ENCODE results near the gene CHST7.

DNA sequence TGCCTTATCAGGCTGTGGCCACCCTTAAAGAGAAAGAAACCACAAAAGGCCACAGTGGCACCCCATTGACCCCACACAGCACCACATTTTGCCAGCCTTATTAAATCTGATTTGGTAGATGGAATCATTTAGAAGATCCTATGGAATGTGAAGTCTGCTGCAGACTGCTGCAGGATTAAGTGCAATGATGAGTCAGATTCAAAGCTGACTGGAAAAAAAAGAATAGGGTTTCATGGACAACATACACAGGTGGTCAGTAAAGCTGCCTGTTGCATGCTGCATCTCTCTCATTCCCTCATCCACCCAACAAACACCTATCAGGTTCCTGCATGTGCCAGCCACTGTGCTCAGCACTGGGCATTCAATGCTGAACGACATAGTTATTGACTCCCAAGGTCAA, 56.6 kb downstream of the CHST7 start:
- TF ChIP-seq, protein P1, sequence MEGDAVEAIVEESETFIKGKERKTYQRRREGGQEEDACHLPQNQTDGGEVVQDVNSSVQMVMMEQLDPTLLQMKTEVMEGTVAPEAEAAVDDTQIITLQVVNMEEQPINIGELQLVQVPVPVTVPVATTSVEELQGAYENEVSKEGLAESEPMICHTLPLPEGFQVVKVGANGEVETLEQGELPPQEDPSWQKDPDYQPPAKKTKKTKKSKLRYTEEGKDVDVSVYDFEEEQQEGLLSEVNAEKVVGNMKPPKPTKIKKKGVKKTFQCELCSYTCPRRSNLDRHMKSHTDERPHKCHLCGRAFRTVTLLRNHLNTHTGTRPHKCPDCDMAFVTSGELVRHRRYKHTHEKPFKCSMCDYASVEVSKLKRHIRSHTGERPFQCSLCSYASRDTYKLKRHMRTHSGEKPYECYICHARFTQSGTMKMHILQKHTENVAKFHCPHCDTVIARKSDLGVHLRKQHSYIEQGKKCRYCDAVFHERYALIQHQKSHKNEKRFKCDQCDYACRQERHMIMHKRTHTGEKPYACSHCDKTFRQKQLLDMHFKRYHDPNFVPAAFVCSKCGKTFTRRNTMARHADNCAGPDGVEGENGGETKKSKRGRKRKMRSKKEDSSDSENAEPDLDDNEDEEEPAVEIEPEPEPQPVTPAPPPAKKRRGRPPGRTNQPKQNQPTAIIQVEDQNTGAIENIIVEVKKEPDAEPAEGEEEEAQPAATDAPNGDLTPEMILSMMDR (IDR thresholded peaks at IDR 0.05; ENCODE audit: poor library complexity), result no peak
- TF ChIP-seq EZH2 (IDR thresholded peaks at IDR 0.05; ENCODE audit: borderline replicate concordance), result no peak

Measured in hepatocyte (in vitro differentiated cells).